MG63 (cell line): Measurements from ENCODE around the gene SMIM35. TPM values are rescaled to one million over a fixed set of nuclear protein-coding genes. Genes with fewer than 3 reads are reported as not detected.

ENCODE experiments used
- DNase-seq: peaks from one replicate; pipeline ENCODE4 v3.0.0-alpha.2; 2020
- H3K27me3 ChIP-seq: fragments of 250-450 bp; sonication (Bioruptor Pico); 2 replicates; pipeline ENCODE4 v1.5.1; 2020; ENCODE audit warnings: mild to moderate bottlenecking, moderate library complexity
- H3K36me3 ChIP-seq: fragments of 250-450 bp; sonication (Bioruptor Pico); 2 replicates; pipeline ENCODE4 v1.5.1; 2020; ENCODE audit warnings: mild to moderate bottlenecking, moderate library complexity
- H3K4me3 ChIP-seq: fragments of 250-450 bp; sonication (Bioruptor Pico); 2 replicates; pipeline ENCODE4 v1.5.1; 2020; ENCODE audit warnings: mild to moderate bottlenecking, moderate library complexity
- H3K9me3 ChIP-seq: fragments of 250-450 bp; sonication (Bioruptor Pico); 2 replicates; pipeline ENCODE4 v1.5.1; 2020; ENCODE audit warnings: mild to moderate bottlenecking, moderate library complexity
- total RNA-seq: library from RNA; depleted of rRNA; stranded (reverse); fragments of >200 nt; shearing (Covaris generic); gene quantifications from 2 replicates; pipeline ENCODE4 v1.2.3, GENCODE V29; 2014; ENCODE audit warnings: low replicate concordance

SMIM35 gene
- total RNA-seq, 1 experiment from 2014 or later = not detected

DNA sequence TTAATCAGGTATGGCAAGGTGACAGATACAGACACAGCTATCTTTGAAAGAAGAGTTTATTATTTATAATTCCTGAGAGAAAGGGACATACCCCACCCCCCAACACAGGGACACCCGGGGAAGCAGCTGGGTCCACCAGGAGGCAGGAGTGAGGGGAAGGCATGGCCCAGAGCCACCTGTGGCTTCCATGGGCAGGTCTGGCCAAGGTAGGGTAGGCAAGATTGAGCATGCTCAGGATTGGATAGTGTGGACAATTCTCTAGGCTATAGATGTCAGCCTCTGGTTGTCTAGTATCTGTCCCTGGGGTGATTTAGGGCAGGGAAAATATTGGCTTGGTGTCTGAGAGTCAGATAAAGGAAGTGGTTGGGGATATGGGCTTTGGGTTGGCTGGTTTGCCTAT is 27.5 kb upstream of the SMIM35 start:
- H3K27me3 ChIP-seq = no peaks in the 10 kb centered on the region
- no peaks in the 10 kb centered on the region for H3K36me3 ChIP-seq
- no peaks in the 10 kb centered on the region for H3K9me3 ChIP-seq
- H3K4me3 ChIP-seq = no peak overlapping the region
- no peak for DNase-seq

DNA sequence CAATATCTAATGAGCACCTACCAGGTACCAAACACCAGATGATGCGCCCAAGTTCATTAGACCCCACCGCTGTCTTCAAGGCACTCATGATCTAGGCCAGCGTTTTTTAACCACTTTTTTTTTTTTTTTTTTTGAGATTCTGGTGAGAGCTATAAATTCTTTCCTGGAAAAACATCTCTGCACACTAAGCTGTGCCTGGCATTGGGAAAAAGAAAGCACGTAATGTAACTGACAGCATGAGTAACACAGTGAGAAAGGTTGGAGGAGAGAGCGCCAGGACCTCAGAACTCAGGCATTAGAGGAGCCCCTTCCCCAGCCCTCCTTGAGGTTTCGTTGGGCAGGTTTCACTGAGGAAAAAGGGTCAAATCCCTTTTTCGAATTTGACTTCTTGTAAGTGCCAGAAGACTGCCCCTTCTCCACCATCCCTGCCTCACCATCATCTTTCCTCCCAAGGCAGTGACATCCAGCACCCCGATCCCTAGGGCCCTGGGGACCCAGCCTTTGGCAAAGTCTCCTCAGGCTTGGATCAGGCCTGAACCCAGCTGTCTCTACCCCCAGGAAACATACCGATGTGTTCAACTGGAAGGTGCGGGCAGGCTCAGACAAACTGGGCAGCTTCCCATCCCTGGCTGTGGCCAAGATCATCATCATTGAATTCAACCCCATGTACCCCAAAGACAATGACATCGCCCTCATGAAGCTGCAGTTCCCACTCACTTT is 26.1 kb upstream of the SMIM35 start:
- Histone ChIP-seq H3K9me3 (no peaks in the 10 kb centered on the region), H3K27me3 (no peaks in the 10 kb centered on the region), H3K4me3 (no peak overlapping the region), H3K36me3 (no peaks in the 10 kb centered on the region)
- no peak for DNase-seq

GRCh38 chr11:118111744-118112035 is 24.9 kb upstream of the SMIM35 start:
- no peaks in the 10 kb centered on the region for H3K36me3 ChIP-seq
- DNase-seq = no peak
- H3K4me3 ChIP-seq = no peak overlapping the region
- H3K27me3 ChIP-seq = no peaks in the 10 kb centered on the region
- no peaks in the 10 kb centered on the region for H3K9me3 ChIP-seq

- no peaks in the 10 kb centered on the region for H3K27me3 ChIP-seq
Measured at GRCh38 chr11:118111019-118111743, 24.4 kb upstream of the SMIM35 start.

DNA sequence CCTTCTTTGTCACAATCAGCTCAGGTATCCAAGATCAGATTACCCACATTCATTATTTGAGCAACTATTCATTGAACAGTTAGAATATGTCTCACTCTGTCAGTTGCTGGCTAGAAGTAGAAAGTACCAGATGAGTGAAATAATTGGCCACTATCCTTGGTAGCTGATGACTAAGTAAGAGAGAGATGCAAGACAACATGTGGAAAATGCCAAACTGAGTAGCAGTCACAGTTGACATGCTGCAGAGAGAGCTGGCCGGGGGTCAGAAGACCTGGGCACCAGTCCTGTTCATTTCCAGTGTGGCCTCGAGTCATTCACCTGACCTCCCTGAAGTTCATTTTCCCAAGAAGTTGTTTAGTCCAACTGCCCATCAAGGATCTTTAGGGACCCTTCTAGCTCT is 22.5 kb upstream of the SMIM35 start:
- Histone ChIP-seq H3K9me3 (no peaks in the 10 kb centered on the region), H3K27me3 (no peaks in the 10 kb centered on the region), H3K36me3 (no peaks in the 10 kb centered on the region), H3K4me3 (no peak overlapping the region)
- peak; percentile 80 for DNase-seq

More at GRCh38 chr11:118111019-118111743, 24.4 kb upstream of the SMIM35 start:
- Histone ChIP-seq H3K36me3 (no peaks in the 10 kb centered on the region), H3K4me3 (no peak overlapping the region), H3K9me3 (no peaks in the 10 kb centered on the region)
- DNase-seq = peak; percentile 22

DNA sequence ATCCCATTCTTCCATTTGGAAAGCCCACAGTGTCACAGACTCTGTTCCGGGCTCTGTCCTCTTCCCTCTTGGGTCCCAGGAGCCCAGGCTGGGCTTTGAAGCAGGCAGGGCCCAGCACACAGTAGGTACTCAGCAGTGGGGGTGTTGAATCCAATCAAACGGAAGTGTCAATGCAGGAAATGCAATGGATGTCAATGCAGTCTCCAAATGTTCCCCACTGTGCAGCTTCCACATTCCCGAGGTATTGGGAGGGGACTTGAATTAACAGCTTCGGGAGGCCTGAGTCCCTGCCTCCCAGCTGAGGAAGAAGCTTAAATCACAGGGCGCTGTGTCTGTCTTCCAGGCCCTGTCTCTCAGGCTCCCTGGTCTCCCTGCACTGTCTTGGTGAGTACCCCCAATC is 21.8 kb upstream of the SMIM35 start:
- Histone ChIP-seq H3K27me3 (no peaks in the 10 kb centered on the region), H3K9me3 (no peaks in the 10 kb centered on the region), H3K36me3 (no peaks in the 10 kb centered on the region), H3K4me3 (no peak overlapping the region)
- DNase-seq = no peak

- H3K4me3 ChIP-seq = no peak overlapping the region
- DNase-seq = peak; percentile 88
- no peaks in the 10 kb centered on the region for H3K9me3 ChIP-seq
- no peaks in the 10 kb centered on the region for H3K36me3 ChIP-seq
- H3K27me3 ChIP-seq = no peaks in the 10 kb centered on the region
Measured at GRCh38 chr11:118106789-118107335, 20.1 kb upstream of the SMIM35 start.

DNA sequence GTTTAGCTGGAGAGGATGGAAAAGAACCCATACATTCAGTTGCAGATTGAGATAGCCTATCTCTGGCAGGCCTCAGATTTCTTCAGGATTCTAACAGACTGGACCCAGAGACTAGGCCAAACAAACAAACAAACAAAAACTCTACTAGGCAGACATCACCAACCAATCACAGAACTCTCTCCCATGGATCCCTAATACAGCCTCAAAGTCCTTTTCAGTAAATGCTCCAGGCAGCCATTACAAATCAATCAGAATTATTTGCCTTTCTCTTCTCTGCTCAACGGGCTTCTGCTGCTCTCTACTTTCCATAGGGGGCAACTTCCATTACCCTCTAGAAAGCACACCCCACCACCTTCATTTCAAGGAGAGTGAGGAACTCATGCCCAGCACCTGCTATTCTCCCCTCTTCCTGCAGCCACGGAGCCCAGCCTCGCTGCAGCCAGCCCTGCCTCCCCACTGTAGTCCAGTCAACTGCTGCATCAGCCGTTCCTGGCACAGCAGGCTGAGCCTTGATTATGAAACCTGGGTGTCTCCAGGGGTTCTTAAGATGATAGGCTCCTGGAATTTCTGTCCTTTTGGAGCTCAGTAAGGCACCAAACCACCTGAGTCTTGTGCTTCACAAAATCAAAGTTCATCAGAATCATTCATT is 19.0 kb upstream of the SMIM35 start:
- Histone ChIP-seq H3K4me3 (no peak overlapping the region), H3K9me3 (no peaks in the 10 kb centered on the region), H3K36me3 (no peaks in the 10 kb centered on the region), H3K27me3 (no peaks in the 10 kb centered on the region)
- DNase-seq = no peak

DNA sequence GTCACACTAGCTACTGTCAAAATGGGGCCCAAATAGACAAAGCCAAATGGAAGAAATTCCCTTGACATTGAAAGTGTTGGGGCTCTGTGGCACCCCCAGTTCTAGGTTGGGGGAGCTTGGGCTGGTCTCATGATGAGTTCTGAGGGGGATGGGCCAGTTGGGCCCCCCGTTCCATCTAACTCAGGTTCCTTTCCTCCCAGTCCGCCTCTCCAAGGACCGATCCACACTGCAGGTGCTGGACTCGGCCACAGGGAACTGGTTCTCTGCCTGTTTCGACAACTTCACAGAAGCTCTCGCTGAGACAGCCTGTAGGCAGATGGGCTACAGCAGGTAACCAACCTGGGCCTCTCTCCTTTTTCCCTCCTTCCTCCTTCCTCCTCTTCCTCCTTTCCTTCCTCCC is 17.7 kb upstream of the SMIM35 start:
- Histone ChIP-seq H3K36me3 (no peaks in the 10 kb centered on the region), H3K9me3 (no peaks in the 10 kb centered on the region), H3K27me3 (no peaks in the 10 kb centered on the region), H3K4me3 (no peak overlapping the region)
- DNase-seq = no peak

GRCh38 chr11:118102721-118103261 is 16.0 kb upstream of the SMIM35 start:
- Histone ChIP-seq H3K9me3 (no peaks in the 10 kb centered on the region), H3K27me3 (no peaks in the 10 kb centered on the region), H3K4me3 (no peak overlapping the region), H3K36me3 (no peaks in the 10 kb centered on the region)
- DNase-seq = no peak

DNA sequence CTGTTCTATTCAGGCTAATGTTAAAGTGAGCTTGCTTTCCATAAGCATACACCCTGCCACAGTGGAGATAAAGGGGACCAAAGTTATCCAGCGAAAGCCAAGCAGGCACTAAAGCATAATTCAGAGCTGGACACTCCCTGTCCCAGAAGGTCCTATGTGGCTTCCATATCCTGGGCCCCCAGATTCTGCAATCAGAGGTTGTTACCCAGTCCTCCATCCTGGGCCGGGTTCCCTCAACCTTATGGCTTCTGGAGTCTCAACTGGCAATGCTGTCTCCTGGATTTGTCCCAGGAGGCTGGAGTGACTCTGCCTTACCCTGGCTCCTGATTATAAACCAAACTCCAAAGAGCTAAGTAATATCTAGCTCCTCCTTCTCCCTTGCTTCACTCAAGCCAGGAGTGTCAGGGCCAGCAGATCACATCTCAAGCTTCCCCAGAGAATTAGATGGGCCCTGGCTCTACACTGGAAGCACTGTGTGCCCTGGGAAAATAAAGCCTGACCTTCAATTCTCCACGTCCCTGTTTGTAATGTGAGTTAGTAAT is 14.0 kb upstream of the SMIM35 start:
- H3K4me3 ChIP-seq = no peak overlapping the region
- no peaks in the 10 kb centered on the region for H3K27me3 ChIP-seq
- H3K36me3 ChIP-seq = no peaks in the 10 kb centered on the region
- DNase-seq = no peak
- no peaks in the 10 kb centered on the region for H3K9me3 ChIP-seq

DNA sequence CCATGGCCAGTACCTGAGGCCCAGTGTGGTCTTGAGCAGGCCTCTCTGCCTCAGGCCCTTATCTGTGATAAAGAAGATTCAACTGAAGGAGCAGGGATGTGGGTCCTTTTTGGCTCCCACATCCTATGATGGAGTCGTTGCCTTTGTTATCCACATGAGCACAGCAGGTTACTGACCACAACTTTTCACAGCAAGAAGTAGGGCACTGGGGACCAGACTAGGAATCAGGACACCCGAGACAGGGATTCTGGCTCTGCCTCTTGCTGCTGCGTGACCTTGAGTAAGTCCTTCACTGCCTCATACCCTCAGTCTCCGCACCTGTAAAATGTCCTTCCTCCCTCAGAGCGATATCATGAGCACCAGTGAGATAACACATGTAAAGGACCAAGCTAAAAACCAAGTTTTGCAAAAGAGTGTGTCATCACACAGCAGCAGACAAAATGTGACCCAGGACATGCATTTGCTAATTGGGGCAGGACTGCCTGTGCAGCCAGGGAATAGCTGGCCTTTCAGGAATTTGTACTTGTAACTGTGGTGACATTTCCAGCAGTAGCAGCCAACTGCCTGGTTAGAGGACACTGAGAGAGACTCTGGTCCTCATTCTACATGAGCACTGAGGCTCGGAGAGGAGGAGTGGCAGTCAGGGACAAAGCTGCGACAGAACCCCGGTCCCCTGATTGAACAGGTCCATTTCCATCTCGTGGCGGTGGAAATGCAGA is 13.2 kb upstream of the SMIM35 start:
- no peak for DNase-seq
- H3K4me3 ChIP-seq = no peak overlapping the region
- no peaks in the 10 kb centered on the region for H3K36me3 ChIP-seq
- no peaks in the 10 kb centered on the region for H3K27me3 ChIP-seq
- no peaks in the 10 kb centered on the region for H3K9me3 ChIP-seq

DNA sequence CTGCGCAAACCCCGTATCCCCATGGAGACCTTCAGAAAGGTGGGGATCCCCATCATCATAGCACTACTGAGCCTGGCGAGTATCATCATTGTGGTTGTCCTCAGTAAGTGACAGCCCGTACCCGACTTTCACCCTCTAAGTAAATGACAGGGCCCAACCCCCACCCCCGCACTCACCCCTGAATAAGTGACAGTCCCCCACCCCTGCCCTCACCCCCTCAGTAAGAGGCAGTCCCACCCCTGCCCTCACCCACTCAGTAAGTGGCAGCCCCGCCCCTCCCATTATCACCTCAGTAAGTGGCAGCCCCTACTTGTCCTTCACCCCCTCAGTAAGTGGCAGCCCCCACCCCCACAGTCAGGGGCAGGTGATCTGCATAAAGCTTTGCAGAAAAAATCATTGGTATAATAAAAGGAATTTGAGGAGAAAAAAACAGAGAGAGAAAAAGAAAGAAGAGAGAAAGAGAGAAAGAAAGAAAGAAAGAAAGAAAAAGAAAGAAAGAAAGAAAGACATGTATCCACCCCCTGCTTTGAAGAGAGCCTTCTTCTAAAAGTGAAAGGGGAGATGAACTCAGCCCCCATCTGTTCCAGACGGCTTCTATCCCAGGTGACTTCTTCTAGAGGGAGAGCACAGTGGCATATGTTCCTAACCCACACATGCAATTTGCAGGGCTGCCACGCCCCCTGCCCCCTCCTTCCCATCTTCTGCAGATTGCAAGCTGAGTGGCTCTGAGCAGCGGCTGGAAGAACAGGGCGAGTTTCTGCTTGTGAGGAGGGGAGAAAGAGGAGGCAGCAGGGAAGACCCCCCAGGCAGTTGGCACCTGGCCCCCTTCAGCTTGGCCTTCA is 12.5 kb upstream of the SMIM35 start:
- no peaks in the 10 kb centered on the region for H3K36me3 ChIP-seq
- no peaks in the 10 kb centered on the region for H3K9me3 ChIP-seq
- H3K4me3 ChIP-seq = no peak overlapping the region
- H3K27me3 ChIP-seq = no peaks in the 10 kb centered on the region
- DNase-seq = no peak

DNA sequence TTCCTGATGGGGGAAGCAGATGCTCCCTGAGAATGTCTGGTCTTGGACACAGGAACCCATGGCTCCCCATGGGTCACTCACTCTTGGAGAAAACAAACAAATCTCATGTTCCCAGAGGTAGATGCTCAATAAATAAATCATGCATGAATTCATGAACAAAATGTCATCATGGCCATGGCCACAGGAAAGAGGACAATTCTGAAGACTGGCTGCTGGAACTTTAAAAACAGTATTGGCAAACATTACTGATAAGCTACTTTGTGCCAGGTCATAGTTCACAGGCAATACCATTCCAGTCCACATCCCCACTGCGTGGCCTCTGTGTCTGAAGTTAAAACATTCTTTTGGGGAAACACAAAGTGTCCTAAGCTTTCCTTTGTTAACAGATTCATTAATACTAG is 9.2 kb upstream of the SMIM35 start:
- Histone ChIP-seq H3K36me3 (no peaks in the 10 kb centered on the region), H3K4me3 (no peak overlapping the region), H3K9me3 (no peaks in the 10 kb centered on the region), H3K27me3 (no peaks in the 10 kb centered on the region)
- DNase-seq = no peak

GRCh38 chr11:118095493-118095892 is 8.7 kb upstream of the SMIM35 start:
- no peaks in the 10 kb centered on the region for H3K27me3 ChIP-seq
- DNase-seq = no peak
- no peak overlapping the region for H3K4me3 ChIP-seq
- H3K36me3 ChIP-seq = no peaks in the 10 kb centered on the region
- H3K9me3 ChIP-seq = no peaks in the 10 kb centered on the region
